Vagina (tissue), 2 donors: ENCODE measurements around the gene PCYT1B. TPM values are rescaled to one million over a fixed set of nuclear protein-coding genes. Genes with fewer than 3 reads are reported as not detected.

ENCODE experiments used
- DNase-seq, 2 donors: peaks; one replicate each; pipeline ENCODE4 v3.0.0-alpha.2; 2017; ENCODE audit errors: extremely low spot score in 2 of 2
- H3K27ac ChIP-seq: fragments of 200-600 bp; sonication (generic); one replicate; pipeline ENCODE4 v1.5.1; 2019
- H3K27me3 ChIP-seq: fragments of 200-600 bp; sonication (generic); one replicate; pipeline ENCODE4 v1.5.1; 2019
- H3K36me3 ChIP-seq, 2 donors: fragments of 200-600 bp; sonication (generic); one replicate each; pipeline ENCODE4 v1.5.1; 2017 to 2019
- H3K4me1 ChIP-seq: fragments of 200-600 bp; sonication (generic); one replicate; pipeline ENCODE4 v1.5.1; 2019
- H3K4me3 ChIP-seq, 2 donors: fragments of 200-600 bp; sonication (generic); 1 replicate in 1 of 2; 2 replicates in 1 of 2; pipeline ENCODE4 v1.5.1; 2016 to 2019
- H3K9me3 ChIP-seq: fragments of 200-600 bp; sonication (generic); one replicate; pipeline ENCODE4 v1.5.1; 2019
- CTCF ChIP-seq, 3 experiments: fragments of 450-650 bp in 2 of 3; fragments of 200-600 bp in 1 of 3; sonication (generic) in 1 of 3; IDR thresholded peaks; one replicate each; pipeline ENCODE4 v1.5.1; 2017 to 2019; ENCODE audit warnings: antibody characterized with exemption in 3 of 3, mild to moderate bottlenecking in 2 of 3, moderate library complexity in 2 of 3
- POLR2A ChIP-seq, 2 donors: fragments of 450-650 bp; IDR thresholded peaks; one replicate each; pipeline ENCODE4 v1.6.1; 2017; ENCODE audit warnings: antibody characterized with exemption in 2 of 2, mild to moderate bottlenecking in 2 of 2, moderate library complexity in 2 of 2
- POLR2AphosphoS5 ChIP-seq, 2 donors: sonication (generic); formaldehyde crosslinking; IDR thresholded peaks; one replicate each; pipeline ENCODE4 v1.9.0; 2017; ENCODE audit warnings: antibody characterized with exemption in 2 of 2, mild to moderate bottlenecking in 2 of 2, low read depth in 1 of 2; ENCODE audit not compliant: insufficient read depth in 1 of 2
- intact Hi-C: fragments of 100-400 bp; cut with DNase I; formaldehyde crosslinking; loops from one replicate; pipeline ENCODE4 v1.15.1; 2023
- total RNA-seq: library from RNA; depleted of rRNA; stranded (reverse); fragments of >200 nt; gene quantifications from one replicate; pipeline ENCODE4 v1.2.3, GENCODE V29; 2016

PCYT1B gene
- total RNA-seq, 1 donor from 2014 or later, result not detected

GRCh38 chrX:24672701-24673190, 25.6 kb upstream of the PCYT1B start:
- TF ChIP-seq CTCF (IDR thresholded peaks at IDR 0.05) (no peak), POLR2A (IDR thresholded peaks at IDR 0.05) (no peak), POLR2AphosphoS5 (IDR thresholded peaks at IDR 0.05; ENCODE audit: insufficient read depth in 1 of 2, low read depth in 1 of 2) (no peak)
- no peaks in the 10 kb centered on the region for H3K36me3 ChIP-seq
- no peaks in the 10 kb centered on the region for H3K4me1 ChIP-seq
- H3K27ac ChIP-seq, result no peak overlapping the region
- no peaks in the 10 kb centered on the region for H3K27me3 ChIP-seq
- intact Hi-C loops, result no loop called here
- no peak overlapping the region for H3K4me3 ChIP-seq
- no peak for DNase-seq
- H3K9me3 ChIP-seq, result no peaks in the 10 kb centered on the region

- intact Hi-C loops, result no loop called here
- TF ChIP-seq POLR2AphosphoS5 (IDR thresholded peaks at IDR 0.05; ENCODE audit: insufficient read depth in 1 of 2, low read depth in 1 of 2), result no peak
- TF ChIP-seq POLR2A (IDR thresholded peaks at IDR 0.05), result no peak
- no peak for TF ChIP-seq CTCF (IDR thresholded peaks at IDR 0.05)
- H3K36me3 ChIP-seq, result no peaks in the 10 kb centered on the region
- no peaks in the 10 kb centered on the region for H3K27me3 ChIP-seq
- DNase-seq, result no peak
- H3K4me1 ChIP-seq, result no peaks in the 10 kb centered on the region
- no peak overlapping the region for H3K27ac ChIP-seq
- no peaks in the 10 kb centered on the region for H3K9me3 ChIP-seq
- no peak overlapping the region for H3K4me3 ChIP-seq
Measured at GRCh38 chrX:24668111-24668510, 21.0 kb upstream of the PCYT1B start.

- H3K27me3 ChIP-seq, result no peaks in the 10 kb centered on the region
- H3K36me3 ChIP-seq, result no peaks in the 10 kb centered on the region
- no peak for DNase-seq
- no peak overlapping the region for H3K4me3 ChIP-seq
- H3K4me1 ChIP-seq, result no peaks in the 10 kb centered on the region
- intact Hi-C loops, result no loop called here
- no peaks in the 10 kb centered on the region for H3K9me3 ChIP-seq
- TF ChIP-seq POLR2AphosphoS5 (IDR thresholded peaks at IDR 0.05; ENCODE audit: insufficient read depth in 1 of 2, low read depth in 1 of 2) (no peak), CTCF (IDR thresholded peaks at IDR 0.05) (no peak), POLR2A (IDR thresholded peaks at IDR 0.05) (no peak)
- H3K27ac ChIP-seq, result no peak overlapping the region
Measured at GRCh38 chrX:24662352-24662751, 15.2 kb upstream of the PCYT1B start.

GRCh38 chrX:24661292-24661691, 14.1 kb upstream of the PCYT1B start:
- TF ChIP-seq POLR2A (IDR thresholded peaks at IDR 0.05) (no peak), CTCF (IDR thresholded peaks at IDR 0.05) (no peak), POLR2AphosphoS5 (IDR thresholded peaks at IDR 0.05; ENCODE audit: insufficient read depth in 1 of 2, low read depth in 1 of 2) (no peak)
- Histone ChIP-seq H3K9me3 (no peaks in the 10 kb centered on the region), H3K27me3 (no peaks in the 10 kb centered on the region), H3K27ac (no peak overlapping the region), H3K4me3 (no peak overlapping the region), H3K36me3 (no peaks in the 10 kb centered on the region), H3K4me1 (no peaks in the 10 kb centered on the region)
- intact Hi-C loops, result no loop called here
- DNase-seq, result no peak

- Histone ChIP-seq H3K4me1 (no peaks in the 10 kb centered on the region), H3K4me3 (no peak overlapping the region), H3K27ac (no peak overlapping the region), H3K27me3 (no peaks in the 10 kb centered on the region), H3K36me3 (no peaks in the 10 kb centered on the region), H3K9me3 (no peaks in the 10 kb centered on the region)
- no peak for DNase-seq
- TF ChIP-seq CTCF (IDR thresholded peaks at IDR 0.05) (no peak), POLR2A (IDR thresholded peaks at IDR 0.05) (no peak), POLR2AphosphoS5 (IDR thresholded peaks at IDR 0.05; ENCODE audit: insufficient read depth in 1 of 2, low read depth in 1 of 2) (no peak)
- intact Hi-C loops, result no loop called here
Measured at GRCh38 chrX:24659646-24660045, 12.5 kb upstream of the PCYT1B start.
